GM19025 (cell line): ENCODE measurements around the gene SUN3.
A peak's percentile ranks its signal among the peaks of the same experiment; 100 is the strongest.
"Not testable (repeated sequence)": the region's sequence is repeated elsewhere in the genome, so short reads cannot be mapped to it uniquely, and the experiment has no call there.

Experiments
- ATAC-seq: cut with Tn5 transposase; IDR thresholded peaks from one replicate; pipeline ENCODE4 v1.9.1; 2021; ENCODE audit warnings: mild to moderate bottlenecking, low read depth, moderate library complexity; ENCODE audit not compliant: unreplicated experiment

The SUN3 gene

GRCh38 chr7:47980648-47981047 lies 48.3 kb downstream of the SUN3 start:
- not testable (repeated sequence) for ATAC-seq

GRCh38 chr7:47979832-47980181 lies 49.1 kb downstream of the SUN3 start:
- no peak for ATAC-seq

GRCh38 chr7:47979145-47979831 lies 49.6 kb downstream of the SUN3 start, which contains the start of gene HUS1:
Gene HUS1 (minus strand): TSS chr7:47979615. CDS start chr7:47979519, 96 bp downstream.
- peak; percentile 99 for ATAC-seq

- ATAC-seq: no peak
Observed at GRCh38 chr7:47978790-47979144, 50.1 kb downstream of the SUN3 start.

- ATAC-seq: no peak
Observed at GRCh38 chr7:47973739-47974138, 55.2 kb downstream of the SUN3 start.

- no peak for ATAC-seq
Observed at GRCh38 chr7:47970761-47971160, 58.1 kb downstream of the SUN3 start.

- ATAC-seq: no peak
Observed at GRCh38 chr7:47968847-47969774, 59.8 kb downstream of the SUN3 start.

GRCh38 chr7:47967708-47968107 lies 61.2 kb downstream of the SUN3 start:
- ATAC-seq: no peak

GRCh38 chr7:47967123-47967522 lies 61.8 kb downstream of the SUN3 start:
- ATAC-seq: no peak

- ATAC-seq: no peak
Observed at GRCh38 chr7:47965456-47965855, 63.5 kb downstream of the SUN3 start.

- no peak for ATAC-seq
Observed at GRCh38 chr7:47962262-47962661, 66.6 kb downstream of the SUN3 start.

GRCh38 chr7:47957156-47957555 lies 71.8 kb downstream of the SUN3 start:
- ATAC-seq: no peak

GRCh38 chr7:47956220-47956619 lies 72.7 kb downstream of the SUN3 start:
- no peak for ATAC-seq

- no peak for ATAC-seq
Observed at GRCh38 chr7:47954231-47954911, 74.5 kb downstream of the SUN3 start.

- ATAC-seq: peak; percentile 48
Observed at GRCh38 chr7:47953822-47954221, 75.1 kb downstream of the SUN3 start.

GRCh38 chr7:47952224-47952623 lies 76.7 kb downstream of the SUN3 start:
- ATAC-seq: no peak

GRCh38 chr7:47951374-47951773 lies 77.5 kb downstream of the SUN3 start:
- ATAC-seq: no peak

GRCh38 chr7:47950714-47951113 lies 78.2 kb downstream of the SUN3 start:
- no peak for ATAC-seq

GRCh38 chr7:47949703-47950102 lies 79.2 kb downstream of the SUN3 start:
- no peak for ATAC-seq

GRCh38 chr7:47948141-47948790 lies 80.6 kb downstream of the SUN3 start, which contains the start of gene PKD1L1:
Gene PKD1L1 (minus strand): TSS chr7:47948466. CDS start chr7:47948440, 26 bp downstream.
- ATAC-seq: no peak

- ATAC-seq: no peak
Observed at GRCh38 chr7:47947355-47947749, 81.6 kb downstream of the SUN3 start.
